Endodermal cell (in vitro differentiated cells): ENCODE measurements around the gene TBC1D1. TPM values are rescaled to one million over a fixed set of nuclear protein-coding genes. Genes with fewer than 3 reads are reported as not detected.

Experiments used
- DNase-seq: peaks from one replicate; pipeline ENCODE4 v3.0.0-alpha.2; 2017
- H3K27ac ChIP-seq: 2 replicates; pipeline ENCODE4 v1.5.1; 2013; ENCODE audit warnings: mild to moderate bottlenecking, low read depth, low read length, moderate library complexity
- H3K27me3 ChIP-seq: 2 replicates; pipeline ENCODE4 v1.6.1; 2013; ENCODE audit warnings: mild to moderate bottlenecking, low read length, moderate library complexity; ENCODE audit not compliant: insufficient read depth, control insufficient read depth, poor library complexity, severe bottlenecking
- H3K36me3 ChIP-seq: 2 replicates; pipeline ENCODE4 v1.7.0; 2013; ENCODE audit warnings: mild to moderate bottlenecking, low read length, moderate library complexity; ENCODE audit not compliant: control insufficient read depth, insufficient read depth
- H3K4me1 ChIP-seq: one replicate; pipeline ENCODE4 v1.7.0; 2013; ENCODE audit warnings: low read length; ENCODE audit not compliant: control insufficient read depth, insufficient read depth
- H3K4me3 ChIP-seq: 2 replicates; pipeline ENCODE4 v1.5.1; 2013; ENCODE audit warnings: mild to moderate bottlenecking, low read length, moderate library complexity
- H3K9ac ChIP-seq: 2 replicates; pipeline ENCODE4 v1.6.1; 2013; ENCODE audit warnings: mild to moderate bottlenecking, low read length, moderate library complexity; ENCODE audit not compliant: poor library complexity, severe bottlenecking; ENCODE audit errors: extremely low read depth
- H3K9me3 ChIP-seq: 2 replicates; pipeline ENCODE4 v1.6.1; 2013; ENCODE audit warnings: mild to moderate bottlenecking, low read length, moderate library complexity; ENCODE audit not compliant: control insufficient read depth
- H3K27ac Mint-ChIP-seq: 2 replicates; pipeline ENCODE4 v1.8.0; 2020; ENCODE audit warnings: mixed read lengths
- H3K27me3 Mint-ChIP-seq: 2 replicates; pipeline ENCODE4 v1.8.0; 2021; ENCODE audit warnings: mild to moderate bottlenecking, mixed read lengths; ENCODE audit not compliant: insufficient read depth
- H3K36me3 Mint-ChIP-seq: 2 replicates; pipeline ENCODE4 v1.8.0; 2020; ENCODE audit warnings: low read depth, mixed read lengths
- H3K4me1 Mint-ChIP-seq: 2 replicates; pipeline ENCODE4 v1.8.0; 2020; ENCODE audit warnings: mixed read lengths
- H3K4me3 Mint-ChIP-seq: 2 replicates; pipeline ENCODE4 v1.8.0; 2020; ENCODE audit warnings: mild to moderate bottlenecking, moderate library complexity, mixed read lengths
- H3K9me3 Mint-ChIP-seq: 2 replicates; pipeline ENCODE4 v1.8.0; 2020; ENCODE audit warnings: mild to moderate bottlenecking, mixed read lengths
- CTCF ChIP-seq: fragments of 200-600 bp; sonication (generic); conservative IDR thresholded peaks from 2 replicates; pipeline ENCODE4 v1.5.0; 2021; ENCODE audit warnings: antibody characterized with exemption, mild to moderate bottlenecking
- WGBS, 2 experiments: methylation state at CpG; one replicate each; pipeline versions ENCODE4 v1.1.5 to v1.1.7; 2013; ENCODE audit warnings: missing lambda C conversion rate in 2 of 2, mixed read lengths in 1 of 2; ENCODE audit not compliant: insufficient coverage in 1 of 2, insufficient read length in 1 of 2; 5-methylcytosine and 5-hydroxymethylcytosine counted together
- total RNA-seq, 2 donors: library from RNA; stranded (reverse); fragmentation: NEBNext Ultra II Directional in 1 of 2; extraction: Animal tissue kit (Norgen Biotek cat#: 25700) in 1 of 2; gene quantifications; 2 replicates in 1 of 2; 3 replicates in 1 of 2; pipeline ENCODE4 v1.2.1, GENCODE V29; 2021

TBC1D1 gene
- total RNA-seq, 2 donors from 2014 or later = 110 to 122 TPM

DNA sequence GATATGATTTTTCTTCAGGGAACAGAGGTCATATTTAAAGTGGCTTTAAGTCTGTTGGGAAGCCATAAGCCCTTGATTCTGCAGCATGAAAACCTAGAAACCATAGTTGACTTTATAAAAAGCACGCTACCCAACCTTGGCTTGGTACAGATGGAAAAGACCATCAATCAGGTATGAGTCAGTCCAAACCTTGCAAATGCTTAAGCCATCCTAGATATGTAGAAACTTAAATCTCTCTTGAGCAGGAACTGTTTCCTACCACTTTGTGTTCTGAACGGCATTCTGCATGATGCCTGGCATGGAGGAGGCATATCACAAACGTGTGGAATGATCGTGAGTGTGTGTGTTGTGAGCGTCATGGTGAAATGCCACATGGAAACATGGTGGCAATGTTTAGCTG is 234.1 kb downstream of the TBC1D1 start:
- H3K4me3 ChIP-seq = no peak overlapping the region
- H3K36me3 ChIP-seq = peaks cover 10% of the 10 kb centered on the region
- H3K27me3 ChIP-seq = no peaks in the 10 kb centered on the region
- TF ChIP-seq CTCF = no peak
- H3K4me1 Mint-ChIP-seq = peaks cover 22% of the 10 kb centered on the region
- no peaks in the 10 kb centered on the region for H3K4me1 ChIP-seq
- DNase-seq = no peak
- no peaks in the 10 kb centered on the region for H3K9me3 Mint-ChIP-seq
- H3K27ac Mint-ChIP-seq = no peak overlapping the region
- H3K9me3 ChIP-seq = no peaks in the 10 kb centered on the region
- no peak overlapping the region for H3K27ac ChIP-seq
- no peak overlapping the region for H3K4me3 Mint-ChIP-seq
- H3K27me3 Mint-ChIP-seq = peaks cover 5% of the 10 kb centered on the region
- peaks cover 32% of the 10 kb centered on the region for H3K36me3 Mint-ChIP-seq
- WGBS, 2 experiments = 96 to 98% methylated on average over 4 to 5 of the region's 5 CpGs
- H3K9ac ChIP-seq = no peak overlapping the region

DNA sequence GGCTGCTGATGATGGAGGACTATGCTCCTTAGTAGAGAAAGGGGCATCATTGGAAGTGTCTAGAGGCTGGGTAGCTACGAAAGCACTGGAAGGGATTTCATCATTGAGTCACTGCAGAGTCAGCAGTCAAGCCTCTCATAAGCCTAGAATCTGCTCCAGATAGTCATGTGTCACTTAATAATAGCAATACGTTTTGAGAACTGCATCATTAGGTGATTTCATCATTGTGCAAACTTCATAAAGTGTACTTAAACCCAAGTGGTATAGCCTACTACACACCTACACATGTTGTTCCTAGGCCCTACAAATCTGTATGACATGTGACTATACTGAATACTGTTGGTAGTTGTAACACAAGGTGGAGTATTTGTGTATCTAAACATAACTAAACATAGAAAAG is 234.9 kb downstream of the TBC1D1 start:
- no peak overlapping the region for H3K4me3 Mint-ChIP-seq
- H3K4me1 Mint-ChIP-seq = peaks cover 26% of the 10 kb centered on the region
- Histone ChIP-seq H3K9me3 (no peaks in the 10 kb centered on the region), H3K36me3 (peaks cover 10% of the 10 kb centered on the region), H3K4me1 (peaks cover under 1% of the 10 kb centered on the region), H3K27ac (no peak overlapping the region), H3K9ac (no peak overlapping the region), H3K4me3 (no peak overlapping the region), H3K27me3 (no peaks in the 10 kb centered on the region)
- no peak for TF ChIP-seq CTCF
- H3K27me3 Mint-ChIP-seq = peaks cover 5% of the 10 kb centered on the region
- no peaks in the 10 kb centered on the region for H3K9me3 Mint-ChIP-seq
- 92 to 94% methylated on average over 2 of the region's 2 CpGs for WGBS, 2 experiments
- H3K36me3 Mint-ChIP-seq = peaks cover 27% of the 10 kb centered on the region
- H3K27ac Mint-ChIP-seq = no peak overlapping the region
- no peak for DNase-seq

- peaks cover 37% of the 10 kb centered on the region for H3K4me1 Mint-ChIP-seq
- 72 to 79% methylated on average over 5 to 7 of the region's 7 CpGs for WGBS, 2 experiments
These were observed 237.9 kb downstream of the TBC1D1 start for GRCh38 chr4:38128478-38129459.

More at GRCh38 chr4:38128478-38129459, 237.9 kb downstream of the TBC1D1 start:
- H3K27ac Mint-ChIP-seq = peak overlapping the region; percentile 57
- peak overlapping the region; percentile 7 for H3K4me3 Mint-ChIP-seq
- no peaks in the 10 kb centered on the region for H3K27me3 ChIP-seq
- H3K36me3 Mint-ChIP-seq = peaks cover 29% of the 10 kb centered on the region
- TF ChIP-seq CTCF = no peak
- no peak overlapping the region for H3K27ac ChIP-seq
- H3K9me3 Mint-ChIP-seq = no peaks in the 10 kb centered on the region
- H3K4me3 ChIP-seq = no peak overlapping the region
- H3K27me3 Mint-ChIP-seq = peaks cover 5% of the 10 kb centered on the region
- peaks cover 20% of the 10 kb centered on the region for H3K36me3 ChIP-seq
- no peak overlapping the region for H3K9ac ChIP-seq
- peaks cover 7% of the 10 kb centered on the region for H3K4me1 ChIP-seq
- peak; percentile 78 for DNase-seq
- no peaks in the 10 kb centered on the region for H3K9me3 ChIP-seq
